Measurements from ENCODE around the gene WNT7A. TPM values are rescaled to one million over a fixed set of nuclear protein-coding genes. Genes with fewer than 3 reads are reported as not detected.

Gene WNT7A
- total RNA-seq, 1 donor from 2014 or later = not detected

Other genes starting within 250 kb of the WNT7A start
- gene CHCHD4, start 244.8 kb upstream of the WNT7A start, total RNA-seq = 23.0 TPM
- 62.0 TPM for gene TMEM43, start 245.0 kb upstream of the WNT7A start, total RNA-seq